VCaP (cell line): ENCODE measurements around the gene PIAS2.

ENCODE experiments used
- H3K27ac ChIP-seq: fragments of 450-650 bp; 2 replicates; pipeline ENCODE4 v1.5.1; 2017
- CTCF ChIP-seq: fragments of 450-650 bp; conservative IDR thresholded peaks from 2 replicates; pipeline ENCODE4 v1.5.1; 2017; ENCODE audit warnings: mild to moderate bottlenecking, moderate library complexity

PIAS2 gene

GRCh38 chr18:46893360-46893759 lies 23.9 kb downstream of the PIAS2 start:
- peak overlapping the region; percentile 26; the same call in 1 of the 2 replicates for H3K27ac ChIP-seq
- TF ChIP-seq CTCF: no peak

GRCh38 chr18:46892842-46893241 lies 24.5 kb downstream of the PIAS2 start:
- peak overlapping the region; percentile 26; the same call in 1 of the 2 replicates for H3K27ac ChIP-seq
- no peak for TF ChIP-seq CTCF

GRCh38 chr18:46891742-46892214 lies 25.5 kb downstream of the PIAS2 start:
- no peak overlapping the region for H3K27ac ChIP-seq
- no peak for TF ChIP-seq CTCF

- H3K27ac ChIP-seq: no peak overlapping the region
- TF ChIP-seq CTCF: no peak
These were observed 28.3 kb downstream of the PIAS2 start for GRCh38 chr18:46888965-46889364.

GRCh38 chr18:46886893-46887292 lies 30.4 kb downstream of the PIAS2 start:
- TF ChIP-seq CTCF: no peak
- peak overlapping the region; percentile 75 for H3K27ac ChIP-seq

- H3K27ac ChIP-seq: no peak overlapping the region; the same call in 1 of the 2 replicates
- no peak for TF ChIP-seq CTCF
These were observed 34.1 kb downstream of the PIAS2 start for GRCh38 chr18:46883180-46883579.

- peak overlapping the region; percentile 63 for H3K27ac ChIP-seq
- TF ChIP-seq CTCF: no peak
These were observed 39.8 kb downstream of the PIAS2 start for GRCh38 chr18:46877329-46877987.
